K562 (cell line): ENCODE data around the gene FASTK. TPM values are rescaled to one million over a fixed set of nuclear protein-coding genes. Genes with fewer than 3 reads are reported as not detected.
A peak's percentile ranks its signal among the peaks of the same experiment; 100 is the strongest.

Experiments used
- CC2D1A ChIP-seq: fragments of 450-650 bp; IDR thresholded peaks from 2 replicates; pipeline ENCODE4 v1.6.1; 2017; ENCODE audit warnings: mild to moderate bottlenecking
- HES1 ChIP-seq: fragments of 450-650 bp; IDR thresholded peaks from 2 replicates; pipeline ENCODE4 v1.6.1; 2016; ENCODE audit warnings: low read depth, mild to moderate bottlenecking, moderate library complexity
- HMG20A ChIP-seq: fragments of 450-650 bp; formaldehyde crosslinking; conservative IDR thresholded peaks from 2 replicates; pipeline ENCODE4 v1.4.0; 2020; ENCODE audit warnings: mild to moderate bottlenecking, mixed read lengths
- HNRNPUL1 ChIP-seq: fragments of 200-400 bp; formaldehyde crosslinking; IDR thresholded peaks from 2 replicates; pipeline ENCODE4 v1.6.1; 2017; ENCODE audit warnings: low read length
- L3MBTL2 ChIP-seq: fragments of 450-650 bp; IDR thresholded peaks from 2 replicates; pipeline ENCODE4 v1.6.1; 2016; ENCODE audit warnings: mild to moderate bottlenecking, moderate library complexity
- LARP7 ChIP-seq: fragments of 450-650 bp; IDR thresholded peaks from 2 replicates; pipeline ENCODE4 v1.6.1; 2016
- NUFIP1 ChIP-seq: fragments of 450-650 bp; IDR thresholded peaks from 2 replicates; pipeline ENCODE4 v1.6.1; 2018; ENCODE audit not compliant: partially characterized antibody
- RB1 ChIP-seq: fragments of 450-650 bp; IDR thresholded peaks from 2 replicates; pipeline ENCODE4 v1.6.1; 2017; ENCODE audit warnings: low read depth, mild to moderate bottlenecking
- SMAD1 ChIP-seq: fragments of 150-350 bp; IDR thresholded peaks from 2 replicates; pipeline ENCODE4 v1.6.1; 2014; ENCODE audit warnings: low read length, low read depth; ENCODE audit not compliant: partially characterized antibody
- ZFPM2 ChIP-seq: fragments of 250-450 bp; sonication (Bioruptor Pico); IDR thresholded peaks from 2 replicates; pipeline ENCODE4 v1.5.1; 2022; ENCODE audit warnings: mild to moderate bottlenecking
- ZNF766 ChIP-seq: fragments of 200-800 bp; sonication (Bioruptor generic); conservative IDR thresholded peaks from 2 replicates; pipeline ENCODE4 v1.6.1; 2016; ENCODE audit warnings: missing genetic modification characterization, missing compliant biosample characterization
- polyA plus RNA-seq, 8 experiments: library from polyadenylated mRNA; depleted of rRNA in 4 of 8; stranded (reverse) in 5 of 8; unstranded in 3 of 8; fragments of >200 nt; fragmentation: Nextera tagmentation in 2 of 8; fragmentation: Illumina TruSeq in 1 of 8; extraction: Ambion mirVana in 2 of 8; extraction: Trizol in 1 of 8; gene quantifications; 2 replicates each; pipeline versions ENCODE4 v1.2.1 to v1.2.3, GENCODE V29; 2011 to 2014; ENCODE audit warnings: inconsistent platforms in 1 of 8, missing spikeins in 1 of 8
- total RNA-seq, 7 experiments: library from RNA; depleted of rRNA in 6 of 7; stranded (reverse); fragments of >200 nt in 6 of 7; fragmentation: Illumina TruSeq in 2 of 7; extraction: Trizol in 2 of 7; gene quantifications; 2 replicates each; pipeline versions ENCODE4 v1.2.1 to v1.2.3, GENCODE V29; 2011 to 2021; ENCODE audit warnings: low replicate concordance in 1 of 7
- TF ChIP-seq, protein P1 (sequence below): IDR thresholded peaks from 2 replicates; pipeline ENCODE4 v1.6.1; 2012; ENCODE audit warnings: low read depth, low read length, improper control_type of control experiment, borderline replicate concordance
- TF ChIP-seq, protein P2 (sequence below): sonication (generic); formaldehyde crosslinking; IDR thresholded peaks from 2 replicates; pipeline ENCODE4 v1.8.1; 2023; ENCODE audit warnings: mild to moderate bottlenecking, missing genetic modification reagents

The FASTK gene
- total and polyA plus RNA-seq, 9 of the 15 experiments (the other 6 are each of a cell fraction or from before 2014, with no cell fraction given), result 0.51 to 150 (median 48.2) TPM

- TF ChIP-seq L3MBTL2 (peak; percentile 27; the same call in 1 of the 2 replicates), ZFPM2 (CRISPR knock-in tag) (0 out of 2 replicates have a peak, but pooled peaks have one; percentile 39), HES1 (no peak), HNRNPUL1 (no peak), NUFIP1 (no peak), RB1 (peak; percentile 83; the same call in 1 of the 2 replicates), ZNF766 (CRISPR knock-in tag) (no peak), LARP7 (no peak), SMAD1 (peak; percentile 48), CC2D1A (peak; percentile 75; the same call in 1 of the 2 replicates), HMG20A (CRISPR knock-in tag) (no peak)
- TF ChIP-seq, protein P1, sequence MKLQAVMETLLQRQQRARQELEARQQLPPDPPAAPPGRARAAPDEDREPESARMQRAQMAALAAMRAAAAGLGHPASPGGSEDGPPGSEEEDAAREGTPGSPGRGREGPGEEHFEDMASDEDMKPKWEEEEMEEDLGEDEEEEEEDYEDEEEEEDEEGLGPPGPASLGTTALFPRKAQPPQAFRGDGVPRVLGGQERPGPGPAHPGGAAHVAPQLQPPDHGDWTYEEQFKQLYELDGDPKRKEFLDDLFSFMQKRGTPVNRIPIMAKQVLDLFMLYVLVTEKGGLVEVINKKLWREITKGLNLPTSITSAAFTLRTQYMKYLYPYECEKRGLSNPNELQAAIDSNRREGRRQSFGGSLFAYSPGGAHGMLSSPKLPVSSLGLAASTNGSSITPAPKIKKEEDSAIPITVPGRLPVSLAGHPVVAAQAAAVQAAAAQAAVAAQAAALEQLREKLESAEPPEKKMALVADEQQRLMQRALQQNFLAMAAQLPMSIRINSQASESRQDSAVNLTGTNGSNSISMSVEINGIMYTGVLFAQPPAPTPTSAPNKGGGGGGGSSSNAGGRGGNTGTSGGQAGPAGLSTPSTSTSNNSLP, result no peak
- TF ChIP-seq, protein P2, sequence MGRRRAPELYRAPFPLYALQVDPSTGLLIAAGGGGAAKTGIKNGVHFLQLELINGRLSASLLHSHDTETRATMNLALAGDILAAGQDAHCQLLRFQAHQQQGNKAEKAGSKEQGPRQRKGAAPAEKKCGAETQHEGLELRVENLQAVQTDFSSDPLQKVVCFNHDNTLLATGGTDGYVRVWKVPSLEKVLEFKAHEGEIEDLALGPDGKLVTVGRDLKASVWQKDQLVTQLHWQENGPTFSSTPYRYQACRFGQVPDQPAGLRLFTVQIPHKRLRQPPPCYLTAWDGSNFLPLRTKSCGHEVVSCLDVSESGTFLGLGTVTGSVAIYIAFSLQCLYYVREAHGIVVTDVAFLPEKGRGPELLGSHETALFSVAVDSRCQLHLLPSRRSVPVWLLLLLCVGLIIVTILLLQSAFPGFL (CRISPR knock-in tag), result 0 out of 2 replicates have a peak, but pooled peaks have one; percentile 76
Observed at GRCh38 chr7:151110941-151111645, 30.5 kb upstream of the FASTK start (continued).
